SKM-1 (cell line): ENCODE results near the gene GDF7.

Experiments
- DNase-seq: peaks from one replicate; lab custom pipeline; 2025; ENCODE audit not compliant: unreplicated experiment; lab: John Stamatoyannopoulos, UW

Gene GDF7

DNA sequence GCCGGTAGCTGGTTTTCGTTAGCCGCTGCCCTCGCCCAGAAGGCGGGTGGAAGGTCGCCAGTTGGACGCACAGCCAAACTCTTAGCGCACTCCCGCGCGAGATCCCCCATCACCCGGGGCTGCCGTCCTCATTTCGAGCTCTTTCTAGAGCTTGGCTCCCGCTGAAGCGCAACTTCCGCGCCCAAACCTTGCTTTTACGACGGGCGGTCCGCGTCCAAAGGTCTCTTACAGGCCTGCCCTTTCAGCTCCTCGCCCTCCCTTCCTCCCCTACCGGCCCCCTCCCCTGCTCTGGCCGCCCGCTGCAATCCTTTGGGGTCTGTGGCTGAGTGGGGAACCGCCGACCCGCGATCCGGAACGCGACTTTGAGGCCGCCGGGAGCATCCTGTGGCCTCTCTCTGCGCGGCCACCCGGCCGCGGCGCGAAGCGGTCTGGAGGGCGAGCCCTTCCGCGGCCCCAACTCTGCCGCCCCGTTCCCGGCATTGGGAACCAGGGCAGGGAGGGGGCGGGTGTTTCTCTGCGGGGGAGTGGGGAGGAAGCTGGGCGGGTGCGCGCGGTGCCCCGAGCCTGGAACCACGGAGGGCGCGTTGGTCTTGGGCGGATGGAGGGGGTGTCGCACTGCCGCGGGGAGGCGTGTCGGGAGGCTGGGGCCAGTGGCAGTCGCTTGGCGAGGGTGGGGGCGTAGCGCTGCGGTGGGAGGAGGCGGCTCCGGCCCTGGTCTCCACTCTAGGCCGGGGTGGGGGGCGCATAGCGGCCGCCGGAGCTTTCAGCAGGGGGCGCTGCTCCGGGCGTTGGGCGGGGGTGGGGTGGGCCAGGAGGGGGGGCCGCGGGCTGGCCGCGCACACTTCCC lies at the start of gene GDF7:
TSS of gene GDF7 (plus strand) at position 841 of the 847 bp plus-strand sequence. CDS start 96 bp downstream, outside the sequence.
- DNase-seq = no peak

DNA sequence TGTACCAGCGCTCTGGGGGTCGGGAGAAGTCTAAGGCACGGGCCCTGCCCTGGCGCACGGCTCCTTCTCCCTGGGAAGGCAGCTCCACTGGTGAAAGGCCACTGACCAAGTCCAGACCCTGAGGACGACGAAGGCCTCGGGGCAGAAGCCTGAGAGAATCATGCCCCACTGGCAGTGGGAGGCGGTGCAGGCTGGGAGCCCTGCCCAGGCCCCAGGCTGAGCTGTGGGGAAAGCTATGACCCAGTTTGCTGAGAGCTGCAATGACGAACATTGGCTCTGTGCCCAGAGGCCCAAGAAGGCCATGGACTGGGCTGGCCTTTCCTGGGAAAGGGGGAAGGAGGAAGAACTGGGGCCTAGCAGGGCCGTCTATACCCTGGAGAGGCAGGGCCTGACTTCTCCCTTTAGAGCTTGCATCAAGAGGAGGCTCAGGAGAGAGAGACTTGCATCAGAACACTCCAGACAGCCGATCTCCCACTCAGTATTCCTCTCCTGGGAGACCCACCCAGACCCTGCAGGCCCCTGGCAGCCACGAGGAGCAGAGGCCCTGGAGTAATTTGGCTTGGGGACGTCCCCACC lies 49.0 kb upstream of the GDF7 start:
- peak; percentile 76 for DNase-seq

DNA sequence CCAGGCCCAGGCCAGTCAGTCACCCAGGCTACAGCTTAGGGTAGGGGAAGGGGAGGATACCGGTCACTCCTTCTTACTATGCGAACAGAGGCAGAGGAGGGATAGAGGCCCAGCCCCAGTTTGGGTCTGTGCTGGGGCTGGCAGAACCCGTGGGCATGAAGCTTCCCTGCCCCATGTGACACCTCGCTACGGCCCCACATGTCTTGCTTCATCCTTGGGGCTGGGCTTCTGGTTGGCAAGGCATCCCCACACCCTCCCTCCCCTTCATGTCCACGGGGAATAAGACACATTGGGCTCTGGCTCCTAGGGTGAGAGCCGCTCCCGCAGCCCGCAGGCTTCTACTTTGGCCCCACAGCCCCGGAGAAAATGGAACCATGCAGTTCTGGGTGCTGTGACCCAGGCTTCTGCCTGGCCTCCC lies 48.5 kb upstream of the GDF7 start:
- no peak for DNase-seq

DNA sequence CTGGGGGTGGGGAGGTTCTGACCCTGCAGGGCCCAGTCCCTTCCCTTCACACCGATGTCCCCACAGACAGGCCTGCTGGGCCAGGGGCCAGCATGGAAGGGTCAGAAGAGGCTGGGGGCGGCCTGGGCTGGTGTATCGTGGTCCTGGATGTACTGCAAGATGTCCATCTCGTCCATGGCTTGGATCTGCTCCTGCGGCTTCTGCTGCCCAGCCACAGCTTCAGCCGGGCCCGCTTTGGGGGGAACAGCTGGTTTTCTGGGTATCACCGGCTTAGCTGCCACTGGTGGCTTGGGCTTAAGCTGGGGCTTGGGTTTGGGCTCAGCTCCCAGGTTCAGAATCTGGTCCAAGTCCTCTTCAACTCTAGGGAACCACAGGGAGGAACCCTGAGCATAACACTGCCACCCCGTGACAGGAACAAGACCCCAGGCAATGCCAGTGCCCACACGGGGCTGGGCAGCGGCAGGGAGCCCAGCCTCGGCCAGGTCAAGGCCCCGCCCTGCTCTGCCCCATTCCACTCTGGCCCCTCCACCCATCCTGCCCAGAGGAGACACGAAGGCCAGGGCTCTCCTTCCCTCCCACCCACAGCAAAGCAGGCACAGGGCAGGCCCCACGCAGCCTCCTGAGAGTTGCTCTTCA lies 47.9 kb upstream of the GDF7 start:
- no peak for DNase-seq

DNA sequence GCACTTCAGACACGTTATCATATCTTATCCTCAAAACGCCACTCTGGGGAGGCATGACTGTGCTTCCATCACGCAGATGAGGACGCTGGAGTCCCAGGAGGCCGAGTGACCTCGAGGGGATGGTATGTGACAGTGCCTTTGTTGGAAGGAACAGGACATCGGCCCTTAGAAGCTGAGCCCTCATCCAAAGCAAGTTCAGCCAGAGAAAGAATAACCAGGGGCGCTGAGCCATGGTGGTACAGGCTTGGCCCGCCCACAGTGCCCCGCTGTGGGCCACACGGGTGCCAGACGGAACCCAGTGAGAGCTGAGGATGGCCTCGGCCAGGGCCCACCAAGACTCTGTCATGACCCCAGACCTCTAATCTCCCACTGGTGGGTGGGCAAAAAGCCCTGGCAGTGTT lies 47.3 kb upstream of the GDF7 start:
- DNase-seq = no peak

DNA sequence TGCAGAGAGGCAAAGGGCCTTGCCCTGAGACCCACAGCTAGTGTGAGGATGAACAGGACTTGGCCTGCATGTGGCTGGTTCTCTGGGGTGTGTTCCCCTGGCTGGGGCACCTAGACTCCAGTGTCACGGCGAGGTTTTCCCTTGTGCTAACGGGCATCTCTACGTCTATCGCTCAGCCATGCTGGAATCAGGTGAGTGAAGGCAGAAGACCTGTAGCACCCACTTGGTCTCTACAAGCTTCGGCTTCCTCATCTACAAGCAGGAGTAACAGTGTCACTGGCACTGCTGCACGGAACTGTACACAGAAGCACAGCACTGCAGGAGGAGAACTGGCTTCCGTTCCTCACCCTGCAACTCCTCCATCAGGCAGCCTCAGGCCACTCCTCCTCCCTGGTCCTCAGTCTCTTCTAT lies 46.7 kb upstream of the GDF7 start:
- DNase-seq = no peak

DNA sequence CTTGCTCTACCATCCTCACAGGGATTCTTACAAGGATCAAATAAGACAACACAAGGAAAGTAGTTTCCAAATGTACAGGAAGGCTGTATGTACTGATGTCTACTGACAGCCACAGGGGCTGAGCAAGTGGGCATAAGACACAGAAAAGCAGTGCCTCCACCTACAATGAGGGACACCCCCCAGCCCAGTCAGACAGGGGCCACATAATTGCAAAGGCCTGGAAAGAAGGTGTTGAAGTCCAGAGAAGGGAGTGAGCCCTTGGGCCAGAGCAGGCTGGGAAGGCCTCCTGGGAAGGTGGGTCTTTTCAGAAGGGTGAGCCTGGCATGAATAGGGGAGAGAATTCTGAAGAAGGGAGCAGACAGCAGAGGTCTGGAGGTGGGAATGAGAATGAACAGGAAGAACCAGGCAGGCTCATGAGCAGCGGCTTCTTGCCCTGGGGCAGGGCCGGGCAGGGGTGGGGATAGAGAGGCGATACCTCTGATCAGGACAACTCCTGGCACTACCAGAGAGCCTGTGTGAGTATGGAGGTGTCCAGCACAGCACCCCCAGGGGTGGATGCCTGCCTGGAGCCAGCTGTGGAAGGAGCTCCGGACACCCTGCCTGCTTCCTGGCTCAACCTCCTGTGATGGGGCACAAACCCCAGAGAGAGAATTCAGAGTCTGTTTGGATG lies 46.1 kb upstream of the GDF7 start:
- DNase-seq = no peak

DNA sequence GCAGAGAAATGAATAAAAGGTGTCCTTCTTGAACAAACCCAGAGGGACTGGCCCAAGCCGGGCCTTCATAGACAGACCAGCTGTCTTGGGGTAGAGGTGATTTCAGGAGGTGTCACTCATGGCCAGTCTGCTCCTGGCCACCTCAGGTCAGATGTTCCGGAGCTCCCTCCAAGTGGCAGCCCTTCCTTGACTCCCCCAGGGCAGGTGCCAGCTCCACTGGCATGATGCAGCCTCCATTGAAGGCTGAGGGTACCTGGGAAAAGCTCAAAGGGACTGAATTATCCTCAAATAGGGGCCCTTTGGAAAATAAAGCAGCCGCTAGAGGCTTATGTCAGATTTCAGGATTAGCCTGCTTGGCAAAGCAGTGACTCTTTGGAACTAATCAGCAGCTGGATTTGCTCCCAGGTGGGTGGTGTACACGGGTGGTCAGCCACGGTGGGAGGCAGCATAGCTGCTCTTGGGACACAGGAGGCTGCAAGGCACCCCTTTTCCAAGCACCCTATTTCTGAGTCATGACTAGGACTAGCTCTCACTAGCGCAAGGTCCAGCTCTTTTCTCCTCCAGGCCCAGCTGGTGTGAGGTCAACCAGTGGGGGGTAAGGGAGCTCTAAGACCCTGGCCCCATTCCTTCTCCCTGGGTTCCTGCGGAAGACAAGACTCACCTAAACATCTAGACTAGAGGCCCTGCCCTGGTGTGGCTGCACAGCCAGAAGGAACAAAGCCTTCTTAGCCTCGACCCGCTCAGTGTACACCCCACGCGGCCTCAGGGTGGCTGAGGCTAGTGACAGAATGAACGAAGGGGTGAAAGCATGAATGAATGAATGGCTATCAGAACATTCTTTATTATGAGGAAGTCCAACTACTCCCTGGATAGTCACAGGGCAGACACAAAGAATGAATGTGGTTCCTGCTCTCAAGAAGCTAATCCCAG lies 45.3 kb upstream of the GDF7 start:
- DNase-seq = no peak

DNA sequence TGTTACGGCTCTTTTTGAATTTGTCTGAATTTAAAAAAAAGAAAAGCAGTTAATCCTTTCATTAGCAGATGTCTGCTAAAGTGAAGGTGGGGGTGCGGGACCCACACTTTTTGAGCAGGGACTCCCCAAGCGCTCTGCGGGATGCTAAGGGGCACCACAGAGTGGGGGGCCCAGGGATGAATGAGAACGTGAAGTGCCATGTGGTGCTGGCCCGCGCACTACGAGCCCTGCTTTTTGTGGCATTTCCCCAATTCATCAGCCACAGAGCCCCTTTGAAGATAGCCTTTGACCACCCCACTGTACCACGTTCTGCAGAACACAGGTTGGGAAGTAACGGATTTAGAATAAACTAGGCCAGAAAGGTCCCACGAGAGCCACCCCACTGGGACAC lies 44.7 kb upstream of the GDF7 start:
- no peak for DNase-seq

DNA sequence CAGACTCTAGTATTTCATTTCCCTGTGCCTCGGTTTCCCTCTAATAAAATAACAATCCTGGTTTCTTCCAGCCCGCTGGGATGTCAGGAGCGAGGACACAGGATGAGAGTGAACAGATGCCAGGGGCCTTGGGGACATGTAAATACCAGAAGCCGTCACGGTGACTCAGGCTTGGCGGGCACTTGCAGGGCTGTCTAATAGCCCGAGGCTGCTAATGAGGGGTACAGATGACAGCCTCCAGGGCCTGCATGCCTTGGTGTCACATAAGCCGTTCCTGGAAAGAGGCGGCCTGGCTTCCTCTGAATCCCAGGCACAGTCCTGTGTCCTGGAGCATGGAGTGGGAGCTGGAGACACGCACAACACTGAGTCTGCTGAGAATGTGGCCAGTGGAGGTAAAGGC lies 44.2 kb upstream of the GDF7 start:
- DNase-seq = no peak

DNA sequence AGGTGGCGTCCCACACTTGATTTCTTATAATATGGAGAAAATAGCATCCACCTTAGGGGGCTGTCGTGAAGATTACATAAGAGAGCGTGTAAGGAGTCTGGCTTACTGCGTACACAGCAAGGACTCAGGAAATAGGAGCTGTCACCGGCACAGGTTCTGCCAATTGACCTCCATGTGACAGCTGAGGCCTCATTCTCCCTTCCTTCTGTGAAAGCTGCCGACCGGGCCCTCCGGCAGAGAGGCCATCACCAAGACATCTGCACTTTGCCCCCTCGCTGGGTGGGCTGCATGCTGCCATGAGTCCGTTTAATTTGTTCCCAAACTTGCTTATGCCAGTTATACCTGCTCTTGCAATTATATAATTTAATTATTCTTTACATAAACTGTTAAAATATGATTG lies 43.7 kb upstream of the GDF7 start:
- DNase-seq = no peak

DNA sequence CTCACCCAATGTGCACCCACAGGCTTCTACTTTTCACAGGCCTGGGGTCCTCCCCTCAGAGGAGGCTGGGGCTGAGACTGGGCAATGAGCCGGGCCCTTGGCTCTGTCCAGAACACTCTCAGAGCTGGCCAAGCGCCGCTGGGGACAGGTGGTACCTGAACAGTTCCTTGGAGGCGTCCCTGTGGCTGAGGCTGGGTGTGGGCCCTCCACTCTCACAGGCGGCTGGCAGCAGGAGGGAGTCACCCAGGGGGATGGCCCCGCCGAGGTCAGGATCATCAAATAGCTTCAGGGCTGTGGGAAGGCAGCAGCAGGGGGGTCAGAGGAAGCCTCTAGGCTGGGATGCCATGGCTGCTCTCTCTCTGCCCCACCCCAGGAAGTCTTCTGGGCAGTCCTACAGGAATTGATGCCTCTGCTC lies 43.2 kb upstream of the GDF7 start:
- no peak for DNase-seq

DNA sequence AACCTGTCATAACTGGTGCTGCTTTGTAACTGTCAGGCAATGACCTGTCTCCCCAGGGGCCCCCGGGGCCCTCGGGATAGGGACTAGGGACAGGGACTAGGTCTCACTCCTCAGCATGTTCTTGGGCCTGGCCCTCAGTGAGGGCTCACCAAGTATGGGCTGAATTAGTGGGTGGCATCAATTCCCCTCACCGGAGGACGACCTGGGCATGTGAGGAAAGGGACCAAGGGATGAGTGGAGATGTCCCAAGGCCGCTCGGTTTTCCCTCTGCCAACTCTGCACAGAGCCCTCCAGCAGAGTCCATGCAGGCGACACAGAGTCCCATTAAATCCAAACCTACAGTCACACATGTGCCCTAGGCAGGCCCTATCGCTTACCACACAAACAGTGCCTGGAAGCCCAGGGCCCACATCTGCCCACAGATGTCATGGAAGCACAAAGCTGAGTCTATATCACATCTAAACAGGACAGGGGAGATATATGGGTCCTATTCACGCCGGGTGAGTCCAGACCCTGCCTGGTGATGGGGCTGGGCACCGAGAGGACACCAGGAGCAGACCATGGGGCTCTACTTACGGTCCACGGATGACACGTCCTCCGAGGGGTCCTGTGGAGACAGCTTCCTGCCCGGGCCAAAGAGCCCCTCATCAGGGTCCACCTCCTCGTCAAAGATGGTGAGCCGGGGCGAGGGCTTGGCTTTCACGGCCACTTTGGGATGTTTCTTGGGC lies 42.6 kb upstream of the GDF7 start:
- no peak for DNase-seq

DNA sequence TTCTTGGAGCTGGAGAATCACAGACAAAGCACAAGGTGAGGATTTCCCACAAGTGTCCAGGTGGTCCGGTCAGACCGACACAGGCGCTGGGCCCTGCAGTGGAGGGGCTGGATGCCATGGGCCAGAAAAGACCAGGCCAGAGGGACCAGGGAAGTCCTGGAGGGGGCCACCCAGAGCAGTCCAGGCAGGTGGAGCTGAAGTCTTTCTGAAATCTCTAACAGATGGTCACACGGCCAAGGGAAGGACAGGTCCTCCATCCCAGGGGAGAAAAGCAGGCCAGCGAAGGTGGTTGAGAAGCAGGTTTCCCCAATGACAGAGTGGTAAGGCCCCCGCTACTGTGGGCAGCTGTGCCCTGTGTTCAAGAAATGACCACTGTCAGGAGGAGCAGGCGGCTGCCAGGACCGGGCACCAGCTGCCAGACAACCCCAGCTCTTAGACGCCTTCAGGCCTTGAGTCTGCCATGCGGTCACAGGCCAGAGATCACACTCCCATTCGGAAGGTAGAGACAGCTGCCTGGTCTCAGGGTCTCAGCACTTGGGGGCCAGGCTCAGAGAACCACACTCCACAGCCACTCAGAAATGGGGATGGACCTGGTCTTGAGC lies 42.0 kb upstream of the GDF7 start:
- DNase-seq = no peak

DNA sequence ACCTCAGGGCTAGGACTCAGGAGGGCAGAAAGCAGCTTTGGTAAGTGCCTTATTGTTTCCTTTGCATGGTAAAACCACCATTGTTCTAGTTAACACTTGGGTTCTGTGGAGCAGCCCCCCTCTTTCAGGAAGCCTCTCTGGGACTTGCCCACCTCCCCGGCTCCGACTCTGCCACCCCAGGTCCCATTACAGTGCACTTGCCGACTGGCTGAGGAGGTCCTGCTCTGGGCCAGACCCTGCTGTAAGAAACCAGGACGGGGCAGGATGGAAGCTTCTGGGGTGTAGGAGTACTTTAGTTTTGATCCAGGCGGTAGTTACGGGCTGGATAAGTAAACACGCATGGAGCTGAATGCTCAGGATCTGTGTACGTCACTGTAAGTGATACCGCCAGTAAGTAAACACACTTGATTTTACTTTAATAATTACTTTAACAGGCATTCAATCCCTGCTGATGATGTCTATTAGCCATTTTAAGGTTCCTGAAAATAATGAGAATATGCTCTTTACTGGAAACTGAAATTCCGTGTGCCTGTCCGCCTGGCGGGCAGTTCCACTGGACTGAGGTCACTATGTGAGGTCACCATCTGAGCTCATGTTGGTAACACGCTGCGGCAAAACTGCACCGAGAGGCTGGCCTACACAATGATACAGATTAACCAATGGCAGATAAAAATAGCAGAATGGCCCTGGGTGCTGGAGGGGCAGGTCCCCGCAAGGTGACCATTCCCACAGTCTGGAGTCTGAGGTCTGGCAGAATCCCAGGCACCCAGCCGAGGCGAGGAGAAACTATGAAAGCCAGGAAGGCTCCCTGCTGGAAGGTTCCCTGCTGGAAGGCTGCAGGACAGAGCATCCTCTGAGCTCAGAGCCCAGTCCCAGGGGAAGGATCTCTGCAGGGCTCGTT lies 41.2 kb upstream of the GDF7 start:
- no peak for DNase-seq

DNA sequence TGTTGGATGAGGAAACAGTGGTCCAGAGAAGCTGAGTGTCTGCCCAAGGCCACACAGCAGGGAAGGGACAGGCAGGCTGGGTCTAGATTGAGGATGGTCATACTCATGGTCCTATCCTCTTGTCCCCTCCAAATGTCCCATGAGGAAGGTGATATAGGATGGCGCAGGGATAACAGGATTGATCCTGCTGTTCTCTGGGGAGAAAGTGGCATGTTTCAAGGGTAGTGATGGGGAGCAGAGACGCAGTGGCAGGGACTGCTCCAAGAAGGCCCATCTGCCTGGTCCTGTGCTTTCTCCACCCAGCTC lies 40.6 kb upstream of the GDF7 start:
- no peak for DNase-seq

DNA sequence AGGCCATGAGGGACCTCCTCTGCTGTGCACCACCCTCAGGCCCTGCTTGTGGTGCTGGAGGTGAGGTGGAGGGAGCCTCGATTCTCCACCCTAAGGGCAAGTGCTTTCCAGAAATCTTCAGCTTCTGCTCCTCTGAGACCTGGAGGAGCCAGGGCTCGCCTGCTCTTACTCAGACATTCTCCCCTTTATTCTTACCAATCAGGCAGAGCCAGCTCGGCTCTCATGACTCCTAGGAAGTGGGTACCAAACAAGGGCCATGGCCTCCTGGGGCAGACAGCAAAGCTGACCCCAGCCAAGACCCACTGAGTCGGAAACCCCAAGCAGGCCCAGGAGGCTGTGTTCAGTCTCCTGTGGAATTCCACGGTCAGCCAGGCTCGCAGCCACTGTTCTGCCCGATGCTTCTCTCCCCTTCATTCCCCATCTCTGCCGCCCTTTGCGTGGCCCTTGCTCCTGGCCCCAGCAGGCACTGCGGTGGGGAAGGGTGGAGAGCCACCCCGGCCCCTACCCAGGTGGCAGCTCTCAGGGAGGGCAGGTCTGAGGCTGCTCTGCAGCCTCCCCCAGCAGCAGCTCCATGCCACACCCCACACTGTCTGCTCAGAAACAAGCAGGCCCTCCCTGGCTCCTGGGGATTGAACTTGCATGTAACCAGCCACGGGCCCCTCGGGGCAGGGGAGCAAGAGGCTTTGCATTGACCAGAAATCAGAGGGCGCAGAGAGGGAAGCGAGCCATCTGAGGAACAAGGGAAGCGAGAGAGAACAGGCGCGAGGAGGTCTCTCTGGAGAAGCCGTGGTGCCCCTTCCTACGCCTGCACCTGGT lies 40.0 kb upstream of the GDF7 start:
- DNase-seq = no peak
